H1 (cell line): ENCODE measurements around the gene HDAC10. TPM values are rescaled to one million over a fixed set of nuclear protein-coding genes. Genes with fewer than 3 reads are reported as not detected.

ENCODE experiments used
- KDM1A ChIP-seq: fragments of 200-600, 300-600 bp; sonication (generic); IDR thresholded peaks from 2 replicates; pipeline ENCODE4 v1.7.1; 2016; ENCODE audit warnings: mild to moderate bottlenecking, low read length, borderline replicate concordance
- KDM5A ChIP-seq: fragments of 200-600 bp; IDR thresholded peaks from 2 replicates; pipeline ENCODE4 v1.7.1; 2012; ENCODE audit warnings: mild to moderate bottlenecking, low read length, inconsistent platforms, mixed read lengths
- RBBP5 ChIP-seq: IDR thresholded peaks from 2 replicates; pipeline ENCODE4 v1.7.1; 2012; ENCODE audit warnings: low read depth, mild to moderate bottlenecking, inconsistent platforms, low read length, moderate library complexity, borderline replicate concordance
- RNF2 ChIP-seq: fragments of 200-900, 300-1000 bp; sonication (generic); IDR thresholded peaks from 2 replicates; pipeline ENCODE4 v1.7.1; 2016; ENCODE audit warnings: borderline replicate concordance, low read depth, mild to moderate bottlenecking, antibody characterized with exemption, low read length; ENCODE audit not compliant: poor library complexity, severe bottlenecking; ENCODE audit errors: missing control alignments
- TEAD4 ChIP-seq: IDR thresholded peaks from 2 replicates; pipeline ENCODE4 v1.6.1; 2012; ENCODE audit warnings: low read depth, low read length, inconsistent platforms, mixed read lengths
- polyA plus RNA-seq, 7 experiments: library from polyadenylated mRNA; depleted of rRNA in 3 of 7; stranded (reverse) in 5 of 7; unstranded in 2 of 7; fragments of >200 nt in 5 of 7; fragments of 200-250 nt in 2 of 7; gene quantifications; 1 replicate in 5 of 7; 2 replicates in 1 of 7; 4 replicates in 1 of 7; pipeline versions ENCODE4 v1.2.1 to v1.2.3, GENCODE V29; 2011 to 2013; ENCODE audit warnings: missing spikeins in 2 of 7, mixed read lengths in 2 of 7
- total RNA-seq: library from RNA; stranded (reverse); fragmentation: NEBNext Ultra II Directional; extraction: Animal tissue kit (Norgen Biotek cat#: 25700); gene quantifications from 2 replicates; pipeline ENCODE4 v1.2.1, GENCODE V29; 2021

HDAC10 gene
- total and polyA plus RNA-seq, 2 of the 8 experiments (the other 6 are each of a cell fraction or from before 2014, with no cell fraction given), result 11.2 to 26.4 TPM

DNA sequence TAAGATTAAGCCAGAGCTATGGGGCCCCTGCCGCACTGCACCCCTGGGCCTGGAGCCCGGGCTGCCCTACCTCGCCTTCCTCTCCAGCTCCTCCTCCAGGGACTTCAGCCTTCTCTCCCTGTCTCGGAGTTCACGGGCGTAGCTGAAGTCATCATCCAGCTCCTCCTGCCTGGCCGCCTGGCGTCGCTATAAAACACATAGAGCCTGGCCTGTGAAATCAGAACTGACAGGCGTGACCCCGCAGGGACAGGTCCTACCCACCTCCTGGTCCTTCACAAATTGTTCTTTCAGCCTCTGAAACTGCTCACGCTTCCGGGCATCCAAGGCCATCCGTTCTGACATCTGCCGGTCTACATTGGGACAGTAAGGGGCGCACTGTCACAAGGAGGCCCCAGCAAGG lies 27.0 kb downstream of the HDAC10 start (continued):
- no peak for TF ChIP-seq KDM1A
- TF ChIP-seq KDM5A, result no peak
- TF ChIP-seq RNF2, result no peak
- no peak for TF ChIP-seq TEAD4
- TF ChIP-seq RBBP5, result no peak
- TF ChIP-seq, all 59 proteins: peak for 0
